Activated CD8-positive, alpha-beta memory T cell treated with anti-CD3 and anti-CD28 coated beads, Interleukin-2, amount 50 U/mL, for 48 hours (primary cell): ENCODE results near the gene TNNT1.

Experiments used
- DNase-seq: peaks from one replicate; pipeline ENCODE4 v3.0.0-alpha.2; 2020

The TNNT1 gene

DNA sequence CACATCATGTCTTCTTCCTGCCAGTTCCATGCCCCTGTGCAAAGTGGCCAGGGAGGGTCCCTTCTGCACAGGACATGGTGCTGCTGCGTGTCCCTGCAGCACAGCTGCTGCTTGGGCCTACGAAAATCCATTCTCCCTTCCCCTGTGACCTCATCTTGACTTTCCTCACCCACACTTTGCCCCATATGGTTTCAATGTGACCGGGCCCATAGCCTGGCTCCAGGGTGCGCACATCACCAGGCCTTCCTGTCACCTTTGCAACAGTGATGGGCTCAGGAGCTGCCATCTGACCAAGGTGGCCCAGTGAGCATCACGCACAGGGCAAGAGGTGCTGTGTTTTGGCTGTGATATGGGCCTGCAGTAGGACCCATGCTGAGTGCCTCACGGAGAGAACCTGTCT lies 42.4 kb downstream of the TNNT1 start:
- DNase-seq: no peak

DNA sequence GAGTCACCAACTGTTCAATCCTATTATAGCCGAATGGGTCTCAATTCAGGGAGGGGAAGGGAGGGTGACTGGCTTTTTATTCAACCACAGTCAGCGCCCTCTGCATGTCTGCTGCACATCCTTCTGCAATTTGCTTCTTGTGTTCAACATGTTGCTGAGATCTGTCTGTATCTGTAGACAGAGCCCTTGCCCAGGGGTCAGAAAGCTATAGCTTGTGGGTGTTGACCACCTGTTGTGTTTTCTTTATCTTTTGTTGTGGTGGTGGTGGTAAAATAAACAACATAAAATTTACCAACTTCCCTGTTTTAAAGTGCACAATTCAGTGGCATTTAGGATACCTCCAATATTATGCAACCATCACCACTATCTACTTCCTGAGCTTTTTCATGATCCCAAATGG lies 43.8 kb downstream of the TNNT1 start:
- no peak for DNase-seq

DNA sequence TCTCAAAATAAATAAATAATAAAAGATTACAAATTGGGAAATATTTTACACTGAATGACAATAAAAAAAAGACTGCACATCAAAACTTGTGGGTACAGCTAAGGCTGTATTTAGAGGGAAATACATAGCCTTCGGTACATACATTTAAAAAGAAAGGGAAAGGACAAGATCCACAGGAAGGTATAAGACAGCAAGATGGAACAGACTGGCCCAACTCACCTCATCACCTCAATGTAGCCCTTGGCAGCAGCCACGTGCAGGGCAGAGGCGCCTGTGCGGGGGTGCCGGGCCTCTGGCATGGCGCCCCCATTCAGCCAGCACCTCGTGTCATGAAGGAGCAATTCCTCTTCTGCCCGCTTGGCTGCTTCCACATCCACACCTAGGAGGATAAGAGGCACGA lies 45.8 kb downstream of the TNNT1 start:
- DNase-seq: no peak

DNA sequence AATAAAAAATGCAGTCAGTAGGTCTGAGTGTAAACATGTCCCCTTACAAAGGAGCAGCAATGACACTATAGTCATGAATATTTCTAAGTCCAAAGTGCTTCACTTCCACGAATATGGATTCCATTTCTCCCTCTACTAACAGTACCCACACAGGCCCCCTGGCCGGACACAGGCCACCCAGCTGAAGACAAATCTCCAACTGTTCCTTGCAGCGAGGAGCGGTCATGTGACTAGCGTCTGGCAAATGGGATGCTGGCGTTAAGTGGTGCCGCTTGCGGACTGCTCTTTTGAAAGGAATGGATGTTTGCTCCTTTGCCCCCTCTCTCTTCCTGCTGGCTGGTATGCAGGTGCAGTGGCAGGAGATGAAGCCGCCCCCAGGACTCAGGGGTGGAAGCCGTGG lies 47.7 kb downstream of the TNNT1 start:
- DNase-seq: no peak

DNA sequence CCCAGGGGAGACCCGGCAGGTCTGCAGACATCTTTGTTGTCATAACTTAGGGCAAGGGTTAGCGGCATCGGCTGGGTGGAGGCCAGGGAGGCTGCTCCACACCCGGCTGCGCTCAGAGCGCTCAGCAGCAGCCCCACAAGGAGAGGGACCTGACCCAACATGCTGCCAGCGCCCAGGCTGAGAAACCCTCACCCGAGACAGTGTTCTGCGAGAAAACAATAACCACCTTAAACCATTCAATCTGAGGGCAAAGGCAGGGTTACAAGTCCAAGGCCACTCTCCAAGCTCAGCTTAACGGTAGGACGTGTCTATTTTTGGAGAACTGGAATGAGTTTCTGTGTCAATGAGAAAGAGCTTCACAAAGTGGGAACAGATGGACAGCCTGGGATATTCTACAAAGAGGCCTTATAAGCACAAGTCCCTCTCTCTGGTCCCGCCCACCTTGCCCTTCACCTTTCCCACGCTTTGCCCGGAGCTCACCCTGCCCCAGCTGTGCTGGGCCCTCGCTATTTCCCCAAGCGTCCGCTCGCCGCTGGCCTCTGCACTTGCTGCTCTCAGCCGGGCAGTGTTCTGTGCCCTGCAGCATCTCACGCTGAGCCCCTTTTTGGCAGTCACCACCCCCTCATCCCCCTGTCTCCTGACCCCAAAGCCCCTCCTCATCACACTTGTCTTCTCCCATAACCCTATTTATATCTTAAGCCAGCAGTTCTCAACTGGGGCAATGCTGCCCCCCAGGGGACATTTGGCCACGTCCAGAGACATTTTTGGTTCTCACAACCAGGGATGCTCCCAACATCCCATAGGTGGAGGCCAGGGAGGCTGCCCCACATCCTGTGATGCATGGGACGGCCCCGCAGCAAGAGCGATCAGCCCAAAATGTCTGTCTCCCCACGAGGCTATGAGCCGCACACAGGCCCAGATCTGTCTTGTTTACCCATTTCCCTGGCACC lies 49.2 kb downstream of the TNNT1 start:
- no peak for DNase-seq

DNA sequence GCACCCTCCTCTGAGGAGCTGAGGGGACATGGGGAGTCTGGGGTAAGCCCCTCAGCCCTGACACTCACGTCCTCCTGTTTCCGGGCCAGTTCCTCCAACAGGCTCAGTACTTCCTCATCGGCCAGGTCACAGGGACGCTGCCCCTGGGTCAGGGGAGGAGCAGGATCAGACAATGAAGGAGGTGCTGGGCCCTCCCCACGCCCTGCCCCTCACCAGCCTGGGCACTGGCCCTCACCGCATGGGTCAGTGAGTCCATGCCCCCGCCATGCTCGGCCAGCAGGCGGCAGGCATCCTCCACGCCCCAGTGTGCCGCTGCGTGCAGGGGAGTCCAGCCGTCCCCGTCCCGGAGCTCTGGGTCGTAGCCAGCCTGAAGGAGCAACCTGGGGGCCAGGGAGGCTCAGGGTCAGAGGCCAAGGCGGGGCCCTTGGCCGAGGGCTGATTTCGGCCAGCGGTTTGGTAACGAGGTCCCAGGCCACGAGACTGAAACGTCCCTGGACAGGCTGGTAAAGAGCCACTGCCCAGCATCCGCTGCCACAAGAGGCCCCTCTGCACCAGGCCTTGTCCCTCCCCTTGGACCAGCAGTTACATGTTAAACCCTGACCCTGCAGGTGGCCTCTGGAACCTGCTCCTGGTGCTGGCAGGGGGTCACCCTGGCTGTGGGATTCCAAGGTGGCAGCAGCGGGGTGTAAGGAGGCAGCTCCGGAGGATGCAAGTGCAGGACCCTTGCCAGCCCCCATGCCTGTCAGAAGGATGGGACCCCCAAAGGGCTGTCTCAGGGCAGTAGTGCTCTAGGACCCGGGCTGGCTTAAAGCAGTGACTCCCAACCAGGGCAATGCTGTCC lies 50.1 kb downstream of the TNNT1 start:
- DNase-seq: no peak

- DNase-seq: no peak
Observed at GRCh38 chr19:55097864-55098715, 50.9 kb downstream of the TNNT1 start.

- no peak for DNase-seq
Observed at GRCh38 chr19:55096061-55096701, 52.8 kb downstream of the TNNT1 start.

- no peak for DNase-seq
Observed at GRCh38 chr19:55095260-55096060, 53.5 kb downstream of the TNNT1 start.

DNA sequence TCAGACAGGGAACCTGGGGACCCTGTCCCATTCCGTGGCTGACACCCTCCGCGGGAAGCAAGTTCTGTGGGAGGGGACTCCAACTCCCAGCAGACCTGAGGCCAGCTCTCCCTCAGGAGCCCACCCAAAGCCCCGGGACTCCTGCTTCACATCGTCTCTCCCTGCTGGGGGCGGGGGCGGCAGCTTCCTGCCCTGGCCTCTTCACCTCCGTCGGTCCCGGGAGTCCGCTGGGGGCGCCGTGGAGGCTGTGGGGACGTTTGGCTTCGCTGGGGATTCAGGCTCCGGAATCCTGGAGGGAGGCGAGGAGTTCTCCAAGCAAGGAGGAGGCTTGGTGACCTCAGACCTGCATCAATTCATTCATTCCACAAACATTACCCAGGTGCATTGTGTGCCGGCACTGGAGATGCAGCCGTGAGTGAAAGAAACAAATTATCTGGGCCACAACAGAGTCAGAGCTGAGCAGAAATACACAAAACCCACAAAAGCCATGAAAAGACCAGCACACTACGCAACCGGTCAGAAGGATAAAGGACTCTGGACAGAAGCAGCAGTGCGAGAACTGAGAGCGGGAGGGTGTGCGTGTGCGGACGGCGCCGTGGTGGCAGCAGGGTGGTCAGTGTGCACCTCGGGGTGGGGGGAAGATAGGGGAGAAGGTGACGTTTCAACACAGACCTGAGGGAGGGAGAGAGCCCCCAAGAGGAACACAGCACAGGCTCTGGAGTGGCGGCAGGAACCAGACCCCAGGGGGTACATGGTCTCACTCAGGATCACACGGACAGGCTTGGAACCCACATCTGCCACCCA lies 54.3 kb downstream of the TNNT1 start:
- no peak for DNase-seq

- DNase-seq: no peak
Observed at GRCh38 chr19:55092423-55093318, 56.3 kb downstream of the TNNT1 start.

GRCh38 chr19:55091955-55092354 lies 57.1 kb downstream of the TNNT1 start:
- no peak for DNase-seq

GRCh38 chr19:55091126-55091910 lies 57.7 kb downstream of the TNNT1 start:
- DNase-seq: no peak

DNA sequence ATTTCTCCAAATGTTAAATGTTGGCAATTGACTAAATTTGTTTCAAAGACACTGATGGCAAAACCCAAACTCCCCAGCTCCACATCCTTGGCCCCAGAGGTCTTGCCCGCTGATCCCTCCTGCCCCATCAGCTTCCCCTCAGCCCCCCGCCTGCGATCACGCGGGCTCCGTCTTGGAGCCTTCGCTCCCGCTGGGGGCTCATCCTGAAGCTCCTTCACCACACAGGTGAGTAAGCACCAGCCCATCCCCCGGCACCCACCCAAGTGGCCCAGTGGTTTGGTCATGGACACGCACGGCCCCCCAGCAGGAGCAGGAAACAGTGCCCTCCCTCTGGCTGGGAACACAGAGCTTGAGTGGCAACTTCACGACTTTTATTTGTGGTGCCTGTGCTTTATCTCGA lies 58.4 kb downstream of the TNNT1 start:
- no peak for DNase-seq

DNA sequence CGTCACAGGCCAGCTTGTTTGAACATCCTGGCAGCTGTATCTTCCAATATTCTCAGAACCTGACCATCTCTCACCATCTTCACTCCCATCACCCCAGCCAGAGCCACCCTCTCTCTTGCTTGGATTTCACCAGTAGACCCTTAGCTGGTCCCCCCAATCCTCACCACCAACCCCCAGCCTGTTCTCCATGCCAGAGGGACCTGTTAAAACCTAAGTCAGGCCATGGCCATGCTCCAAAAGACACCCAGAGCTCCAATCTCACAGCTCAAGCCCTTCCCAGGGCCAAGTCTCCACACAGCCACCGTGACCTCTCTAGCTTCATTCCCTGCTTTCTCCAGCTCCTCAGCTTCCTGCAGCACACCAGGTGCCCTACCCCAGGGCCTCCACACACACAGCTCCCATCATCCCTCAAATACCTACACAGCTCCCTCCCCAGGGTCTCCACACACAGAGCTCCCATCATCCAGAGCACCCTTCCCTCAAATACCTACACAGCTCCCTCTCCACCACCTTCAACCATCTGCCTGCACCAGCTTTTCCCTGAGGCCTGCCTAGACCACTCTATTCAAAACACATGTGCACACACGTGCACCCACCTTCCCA lies 59.6 kb downstream of the TNNT1 start:
- no peak for DNase-seq

DNA sequence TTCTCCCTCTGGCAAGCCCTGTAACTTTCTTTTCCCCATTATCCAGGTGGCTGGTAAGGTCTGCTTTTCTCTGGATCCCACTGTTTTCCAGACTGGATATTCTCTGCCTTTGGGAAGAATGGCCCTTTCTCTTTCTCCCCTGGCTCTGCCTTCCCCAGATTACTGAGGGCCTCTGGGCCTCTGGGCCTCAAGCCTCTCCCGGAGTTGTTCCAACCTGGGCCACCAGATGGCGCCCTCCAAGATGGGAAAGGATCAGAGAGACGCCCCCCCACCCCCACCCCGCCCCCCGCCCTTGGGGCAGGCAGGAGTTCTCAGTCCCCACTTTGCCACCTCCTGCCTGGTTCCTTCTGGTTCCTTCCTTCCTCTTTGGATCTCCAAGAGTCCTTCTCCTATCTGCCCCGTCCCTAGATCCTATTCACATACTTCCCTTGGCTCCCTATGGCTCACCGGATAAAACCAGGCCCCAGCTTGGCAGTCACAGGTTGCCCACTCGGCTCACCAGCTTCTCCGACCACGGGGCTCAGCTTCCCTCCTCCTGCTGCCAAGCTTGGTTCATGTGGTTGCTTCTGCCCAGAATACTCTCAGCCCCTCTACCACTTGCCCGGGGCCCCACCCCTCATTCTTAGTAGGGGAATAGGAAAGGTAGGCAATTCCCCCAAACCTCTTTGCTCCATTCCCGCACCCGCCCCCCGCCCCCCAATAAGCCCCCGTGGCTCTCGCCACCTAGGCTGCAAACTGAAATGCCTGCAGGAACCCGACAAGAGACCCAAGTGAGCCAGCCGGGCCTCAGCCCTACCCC lies 60.3 kb downstream of the TNNT1 start:
- peak; percentile 99 for DNase-seq

GRCh38 chr19:55088021-55088451 lies 61.0 kb downstream of the TNNT1 start:
- DNase-seq: no peak
